Body of pancreas (tissue), 4 donors: ENCODE results near the gene USP54. TPM values are rescaled to one million over a fixed set of nuclear protein-coding genes. Genes with fewer than 3 reads are reported as not detected.

Experiments
- ATAC-seq: fragments of 150-250 bp; one replicate; pipeline ENCODE4 v1.9.1; 2016
- DNase-seq, 4 donors: peaks; one replicate each; pipeline ENCODE4 v3.0.0-alpha.2; 2019
- H3K27ac ChIP-seq, 4 donors: fragments of 200-600 bp; sonication (generic); 1 replicate in 3 of 4; 2 replicates in 1 of 4; pipeline versions ENCODE4 v1.5.1 to v1.6.1; 2016 to 2019; ENCODE audit warnings: mild to moderate bottlenecking in 1 of 4, mixed read lengths in 1 of 4, moderate library complexity in 1 of 4
- H3K27me3 ChIP-seq, 2 donors: fragments of 200-600 bp; sonication (generic); one replicate each; pipeline ENCODE4 v1.6.0; 2016; ENCODE audit warnings: mild to moderate bottlenecking in 1 of 2
- H3K36me3 ChIP-seq, 2 donors: fragments of 200-600 bp; sonication (generic); replicated peaks in 1 of 2; 2 replicates each; pipeline ENCODE4 v1.5.1; 2016; ENCODE audit warnings: low read depth in 2 of 2; ENCODE audit not compliant: insufficient read depth in 1 of 2
- H3K4me1 ChIP-seq: fragments of 200-600 bp; sonication (generic); one replicate; pipeline ENCODE4 v1.6.0; 2016
- H3K4me3 ChIP-seq, 2 donors: fragments of 200-600 bp; sonication (generic); 1 replicate in 1 of 2; 2 replicates in 1 of 2; pipeline ENCODE4 v1.5.1; 2016 to 2019
- H3K9me3 ChIP-seq, 3 donors: fragments of 200-600 bp; sonication (generic); 1 replicate in 2 of 3; 2 replicates in 1 of 3; pipeline ENCODE4 v1.5.1; 2016
- POLR2A ChIP-seq, 3 donors: fragments of 450-650 bp; IDR thresholded peaks; one replicate each; pipeline ENCODE4 v1.6.1; 2016; ENCODE audit warnings: antibody characterized with exemption in 3 of 3, mild to moderate bottlenecking in 2 of 3
- WGBS, 2 donors: methylation state at CpG; one replicate each; pipeline ENCODE4 v1.1.5; 2017; 5-methylcytosine and 5-hydroxymethylcytosine counted together
- intact Hi-C: fragments of 100-400 bp; cut with DNase I; formaldehyde crosslinking; loops from one replicate; pipeline ENCODE4 v1.15.1; 2023
- total RNA-seq, 2 donors: library from RNA; depleted of rRNA; stranded (reverse); fragments of >200 nt; gene quantifications; one replicate each; pipeline ENCODE4 v1.1.0, GENCODE V29; 2016
- TF ChIP-seq, protein P1 (sequence below), 7 experiments: fragments of 450-650 bp in 4 of 7; fragments of 200-600 bp in 3 of 7; sonication (generic) in 3 of 7; IDR thresholded peaks; one replicate each; pipeline ENCODE4 v1.5.1; 2016 to 2019; ENCODE audit warnings: antibody characterized with exemption in 7 of 7

USP54 gene
- total RNA-seq, 2 donors from 2014 or later = 20.4 to 25.4 TPM

GRCh38 chr10:73495226-73495883, 95.8 kb downstream of the USP54 start:
- peaks cover 0 to 7% of the 10 kb centered on the region in 2 donors for H3K36me3 ChIP-seq
- ATAC-seq = peak; percentile 95
- WGBS, 2 donors = 0% methylated on average over 6 to 54 of the region's 55 CpGs
- H3K4me3 ChIP-seq = peak overlapping the region; percentile 44 to 93
- TF ChIP-seq POLR2A (IDR thresholded peaks at IDR 0.05) = peak; percentile 72 to 92 (median 91)
- TF ChIP-seq, protein P1, sequence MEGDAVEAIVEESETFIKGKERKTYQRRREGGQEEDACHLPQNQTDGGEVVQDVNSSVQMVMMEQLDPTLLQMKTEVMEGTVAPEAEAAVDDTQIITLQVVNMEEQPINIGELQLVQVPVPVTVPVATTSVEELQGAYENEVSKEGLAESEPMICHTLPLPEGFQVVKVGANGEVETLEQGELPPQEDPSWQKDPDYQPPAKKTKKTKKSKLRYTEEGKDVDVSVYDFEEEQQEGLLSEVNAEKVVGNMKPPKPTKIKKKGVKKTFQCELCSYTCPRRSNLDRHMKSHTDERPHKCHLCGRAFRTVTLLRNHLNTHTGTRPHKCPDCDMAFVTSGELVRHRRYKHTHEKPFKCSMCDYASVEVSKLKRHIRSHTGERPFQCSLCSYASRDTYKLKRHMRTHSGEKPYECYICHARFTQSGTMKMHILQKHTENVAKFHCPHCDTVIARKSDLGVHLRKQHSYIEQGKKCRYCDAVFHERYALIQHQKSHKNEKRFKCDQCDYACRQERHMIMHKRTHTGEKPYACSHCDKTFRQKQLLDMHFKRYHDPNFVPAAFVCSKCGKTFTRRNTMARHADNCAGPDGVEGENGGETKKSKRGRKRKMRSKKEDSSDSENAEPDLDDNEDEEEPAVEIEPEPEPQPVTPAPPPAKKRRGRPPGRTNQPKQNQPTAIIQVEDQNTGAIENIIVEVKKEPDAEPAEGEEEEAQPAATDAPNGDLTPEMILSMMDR (IDR thresholded peaks at IDR 0.05) = peak in 1 of 7 experiments; percentile 2
- peak overlapping the region; percentile 85 to 96 (median 96) for H3K27ac ChIP-seq
- no peaks in the 10 kb centered on the region for H3K9me3 ChIP-seq
- intact Hi-C loops = no loop called here
- H3K4me1 ChIP-seq = peaks cover 31% of the 10 kb centered on the region
- peak; percentile 90 to 94 (median 92) for DNase-seq
- no peaks in the 10 kb centered on the region for H3K27me3 ChIP-seq

- H3K4me1 ChIP-seq = peaks cover 34% of the 10 kb centered on the region
- intact Hi-C loops = no loop called here
- TF ChIP-seq POLR2A (IDR thresholded peaks at IDR 0.05) = no peak
- TF ChIP-seq, protein P1 (IDR thresholded peaks at IDR 0.05) = no peak
- peaks cover 0 to 7% of the 10 kb centered on the region in 2 donors for H3K36me3 ChIP-seq
- peak overlapping the region; percentile 85 to 96 (median 96) for H3K27ac ChIP-seq
- H3K27me3 ChIP-seq = no peaks in the 10 kb centered on the region
- no peaks in the 10 kb centered on the region for H3K9me3 ChIP-seq
- no peak for DNase-seq
- ATAC-seq = no peak
- WGBS, 2 donors = 0% methylated on average over 2 of the region's 2 CpGs
- H3K4me3 ChIP-seq = peak overlapping the region; percentile 44 to 93
These were observed 96.3 kb downstream of the USP54 start for GRCh38 chr10:73494877-73495225.

- peak overlapping the region in 1 of 4 donors; percentile 95 for H3K27ac ChIP-seq
- no peak for ATAC-seq
- H3K4me1 ChIP-seq = peaks cover 38% of the 10 kb centered on the region
- TF ChIP-seq, protein P1 (IDR thresholded peaks at IDR 0.05) = no peak
- no peak for TF ChIP-seq POLR2A (IDR thresholded peaks at IDR 0.05)
- 91 to 93% methylated on average over 15 of the region's 15 CpGs for WGBS, 2 donors
- DNase-seq = no peak
- no peaks in the 10 kb centered on the region for H3K9me3 ChIP-seq
- peaks cover 0 to 7% of the 10 kb centered on the region in 2 donors for H3K36me3 ChIP-seq
- intact Hi-C loops = no loop called here
- H3K27me3 ChIP-seq = no peaks in the 10 kb centered on the region
- no peak overlapping the region for H3K4me3 ChIP-seq
These were observed 96.9 kb downstream of the USP54 start for GRCh38 chr10:73494213-73494612.

DNA sequence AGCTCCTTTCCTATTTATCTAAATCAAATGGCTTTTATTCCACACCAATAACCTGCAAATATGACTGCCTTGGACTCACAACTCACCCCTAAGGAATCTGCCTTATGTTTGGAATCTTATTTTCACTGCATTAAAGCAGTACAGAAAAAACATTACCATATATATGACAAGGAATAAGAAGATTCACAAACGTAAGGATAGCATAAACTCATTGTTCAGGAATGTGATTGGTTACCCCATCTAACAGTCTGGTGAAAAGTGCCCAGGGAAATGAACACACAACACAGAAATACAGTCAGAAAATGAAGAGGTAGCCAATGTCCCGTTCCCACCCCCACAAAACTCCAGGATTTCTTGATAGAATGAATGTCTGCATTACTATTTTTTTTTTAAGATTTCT, 97.4 kb downstream of the USP54 start:
- H3K27me3 ChIP-seq = no peaks in the 10 kb centered on the region
- no peak for ATAC-seq
- DNase-seq = no peak
- intact Hi-C loops = no loop called here
- TF ChIP-seq, protein P1 (IDR thresholded peaks at IDR 0.05) = no peak
- TF ChIP-seq POLR2A (IDR thresholded peaks at IDR 0.05) = no peak
- H3K4me1 ChIP-seq = peaks cover 38% of the 10 kb centered on the region
- peaks cover 0 to 7% of the 10 kb centered on the region in 2 donors for H3K36me3 ChIP-seq
- H3K27ac ChIP-seq = no peak overlapping the region
- H3K4me3 ChIP-seq = no peak overlapping the region
- 36 to 45% methylated on average over 2 of the region's 2 CpGs for WGBS, 2 donors
- H3K9me3 ChIP-seq = no peaks in the 10 kb centered on the region

DNA sequence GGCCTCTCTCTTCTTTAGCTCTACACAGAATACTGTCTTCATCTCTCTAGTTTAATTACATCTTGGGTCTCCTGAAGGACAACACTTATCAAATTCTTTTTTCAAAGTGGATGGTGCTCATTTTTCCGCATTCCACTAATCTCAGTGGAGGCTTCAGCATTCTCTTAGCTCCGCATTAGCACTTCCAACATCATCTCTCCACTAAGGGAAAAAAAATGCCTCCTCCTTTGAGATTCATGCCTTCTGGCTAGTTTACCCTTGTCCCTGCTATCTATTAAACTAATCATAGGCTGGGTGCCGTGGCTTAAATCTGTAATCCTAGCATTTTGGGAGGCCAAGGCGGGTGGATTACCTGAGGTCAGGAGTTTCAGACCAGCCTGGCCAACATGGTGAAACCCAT, 104.5 kb downstream of the USP54 start:
- H3K27ac ChIP-seq = no peak overlapping the region
- peaks cover 6% of the 10 kb centered on the region for H3K4me1 ChIP-seq
- H3K4me3 ChIP-seq = no peak overlapping the region
- WGBS, 2 donors = 95 to 96% methylated on average over 4 of the region's 4 CpGs
- ATAC-seq (no peak), DNase-seq (no peak)
- H3K36me3 ChIP-seq = peaks cover 0 to 2% of the 10 kb centered on the region in 2 donors
- H3K9me3 ChIP-seq = no peaks in the 10 kb centered on the region
- no peaks in the 10 kb centered on the region for H3K27me3 ChIP-seq
- no peak for TF ChIP-seq POLR2A (IDR thresholded peaks at IDR 0.05)
- TF ChIP-seq, protein P1 (IDR thresholded peaks at IDR 0.05) = no peak
- intact Hi-C loops = no loop called here
